DOHH2 (cell line): ENCODE measurements around the gene PAM.

Experiments
- EZH2phosphoT487 ChIP-seq: fragments of 200-600 bp; sonication (generic); IDR thresholded peaks from 2 replicates; pipeline ENCODE4 v1.6.1; 2017; ENCODE audit warnings: borderline replicate concordance, mild to moderate bottlenecking, antibody characterized with exemption, low read length, moderate library complexity, mixed read lengths
- TF ChIP-seq, protein P1 (sequence below): fragments of 200-600 bp; sonication (generic); IDR thresholded peaks from one replicate; pipeline ENCODE4 v1.5.1; 2014; ENCODE audit warnings: antibody characterized with exemption, mild to moderate bottlenecking, low read depth, low read length; ENCODE audit not compliant: poor library complexity, severe bottlenecking

DNA sequence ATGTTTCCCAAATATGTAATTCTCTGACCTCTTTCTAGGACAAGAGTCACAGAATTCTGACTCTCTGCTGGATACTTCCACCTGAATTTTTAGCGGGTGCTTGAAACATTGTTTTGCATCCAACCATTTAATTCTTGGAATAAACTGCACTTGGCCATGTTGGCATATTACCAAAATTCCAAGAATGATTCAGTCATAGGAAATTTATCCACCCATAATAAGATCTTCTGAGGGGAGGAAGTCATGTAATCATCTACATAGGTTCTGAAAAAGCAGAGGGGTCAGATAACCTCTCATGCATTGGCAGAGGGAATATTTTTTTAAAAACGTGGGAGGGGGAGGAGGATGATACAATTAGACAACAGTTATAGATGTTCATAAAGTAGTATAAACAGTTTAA is 156.9 kb downstream of the PAM start:
- TF ChIP-seq, protein P1, sequence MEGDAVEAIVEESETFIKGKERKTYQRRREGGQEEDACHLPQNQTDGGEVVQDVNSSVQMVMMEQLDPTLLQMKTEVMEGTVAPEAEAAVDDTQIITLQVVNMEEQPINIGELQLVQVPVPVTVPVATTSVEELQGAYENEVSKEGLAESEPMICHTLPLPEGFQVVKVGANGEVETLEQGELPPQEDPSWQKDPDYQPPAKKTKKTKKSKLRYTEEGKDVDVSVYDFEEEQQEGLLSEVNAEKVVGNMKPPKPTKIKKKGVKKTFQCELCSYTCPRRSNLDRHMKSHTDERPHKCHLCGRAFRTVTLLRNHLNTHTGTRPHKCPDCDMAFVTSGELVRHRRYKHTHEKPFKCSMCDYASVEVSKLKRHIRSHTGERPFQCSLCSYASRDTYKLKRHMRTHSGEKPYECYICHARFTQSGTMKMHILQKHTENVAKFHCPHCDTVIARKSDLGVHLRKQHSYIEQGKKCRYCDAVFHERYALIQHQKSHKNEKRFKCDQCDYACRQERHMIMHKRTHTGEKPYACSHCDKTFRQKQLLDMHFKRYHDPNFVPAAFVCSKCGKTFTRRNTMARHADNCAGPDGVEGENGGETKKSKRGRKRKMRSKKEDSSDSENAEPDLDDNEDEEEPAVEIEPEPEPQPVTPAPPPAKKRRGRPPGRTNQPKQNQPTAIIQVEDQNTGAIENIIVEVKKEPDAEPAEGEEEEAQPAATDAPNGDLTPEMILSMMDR: no peak
- TF ChIP-seq EZH2phosphoT487: no peak
